Measurements from ENCODE around the gene CERK.

The CERK gene

GRCh38 chr22:46764779-46765485 is 26.9 kb upstream of the CERK start:
- no peak for DNase-seq (ENCODE audit: low read depth)
- peak overlapping the region; percentile 93 for H3K4me3 ChIP-seq (ENCODE audit: low read depth, low read length)
- TF ChIP-seq, protein P1, sequence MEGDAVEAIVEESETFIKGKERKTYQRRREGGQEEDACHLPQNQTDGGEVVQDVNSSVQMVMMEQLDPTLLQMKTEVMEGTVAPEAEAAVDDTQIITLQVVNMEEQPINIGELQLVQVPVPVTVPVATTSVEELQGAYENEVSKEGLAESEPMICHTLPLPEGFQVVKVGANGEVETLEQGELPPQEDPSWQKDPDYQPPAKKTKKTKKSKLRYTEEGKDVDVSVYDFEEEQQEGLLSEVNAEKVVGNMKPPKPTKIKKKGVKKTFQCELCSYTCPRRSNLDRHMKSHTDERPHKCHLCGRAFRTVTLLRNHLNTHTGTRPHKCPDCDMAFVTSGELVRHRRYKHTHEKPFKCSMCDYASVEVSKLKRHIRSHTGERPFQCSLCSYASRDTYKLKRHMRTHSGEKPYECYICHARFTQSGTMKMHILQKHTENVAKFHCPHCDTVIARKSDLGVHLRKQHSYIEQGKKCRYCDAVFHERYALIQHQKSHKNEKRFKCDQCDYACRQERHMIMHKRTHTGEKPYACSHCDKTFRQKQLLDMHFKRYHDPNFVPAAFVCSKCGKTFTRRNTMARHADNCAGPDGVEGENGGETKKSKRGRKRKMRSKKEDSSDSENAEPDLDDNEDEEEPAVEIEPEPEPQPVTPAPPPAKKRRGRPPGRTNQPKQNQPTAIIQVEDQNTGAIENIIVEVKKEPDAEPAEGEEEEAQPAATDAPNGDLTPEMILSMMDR (IDR thresholded peaks at IDR 0.05; ENCODE audit: insufficient read depth, low read depth, low read length, missing control alignments): no peak

DNA sequence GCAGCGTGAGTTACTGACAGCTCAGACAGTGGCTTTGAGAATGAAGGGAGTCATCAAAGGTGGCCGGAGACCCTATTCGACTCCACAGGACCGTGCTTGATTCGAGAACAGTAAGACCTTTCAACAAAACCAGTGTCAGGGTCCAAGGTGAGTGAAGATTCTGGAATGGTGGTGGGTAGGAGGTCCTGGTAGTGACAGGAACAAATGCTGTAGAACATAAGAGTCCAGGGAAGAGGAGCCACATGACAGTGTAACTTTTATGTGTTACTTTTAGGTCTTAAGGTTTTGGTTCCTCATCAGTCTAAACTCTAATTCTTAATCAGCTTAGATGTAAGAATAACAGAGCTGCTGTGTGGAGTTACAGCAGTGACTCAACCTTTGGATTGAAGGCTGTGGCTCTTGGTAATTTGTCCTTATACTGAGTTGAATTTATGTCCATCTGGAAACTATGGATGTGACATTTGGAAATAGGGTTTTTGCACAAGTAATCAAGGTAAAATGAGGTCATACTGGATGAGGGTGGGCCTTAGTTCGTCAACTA is 26.2 kb upstream of the CERK start:
- peak overlapping the region; percentile 93 for H3K4me3 ChIP-seq (ENCODE audit: low read depth, low read length)
- TF ChIP-seq, protein P1 (IDR thresholded peaks at IDR 0.05; ENCODE audit: insufficient read depth, low read depth, low read length, missing control alignments): no peak
- DNase-seq (ENCODE audit: low read depth): peak; percentile 27

DNA sequence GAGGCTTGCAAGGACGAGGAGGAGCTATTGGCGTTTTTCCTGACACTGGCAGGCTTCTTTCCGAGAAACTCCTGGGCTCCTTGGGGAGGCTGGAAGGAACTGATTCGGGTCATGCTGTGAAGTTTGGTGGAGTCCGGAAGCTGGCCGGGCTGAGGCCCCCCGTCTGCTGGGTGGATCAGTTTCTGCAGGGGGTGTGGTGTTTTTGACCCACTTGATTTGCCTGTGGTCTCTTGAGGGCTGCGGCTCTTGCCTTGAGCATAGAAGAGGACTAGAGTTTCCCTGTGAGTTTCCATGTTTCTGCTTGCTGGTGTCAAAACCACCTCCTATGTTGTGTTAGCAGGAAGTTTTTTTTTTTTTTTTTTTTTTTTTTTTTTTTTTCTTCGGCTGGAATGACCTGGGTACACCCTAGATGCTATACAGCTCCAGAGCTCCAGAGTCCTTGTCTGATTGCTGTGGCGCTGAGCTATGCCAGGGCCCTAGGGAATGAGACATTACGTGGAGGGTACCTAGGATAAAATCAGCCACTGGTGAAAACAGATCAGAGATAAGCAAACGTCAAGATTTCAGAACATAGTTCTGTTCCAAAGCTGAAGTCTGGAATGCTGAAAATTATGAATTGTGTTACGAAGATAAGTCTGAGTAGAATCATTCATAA is 25.1 kb upstream of the CERK start:
- DNase-seq (ENCODE audit: low read depth): peak; percentile 92
- H3K4me3 ChIP-seq (ENCODE audit: low read depth, low read length): peak overlapping the region; percentile 93
- TF ChIP-seq, protein P1 (IDR thresholded peaks at IDR 0.05; ENCODE audit: insufficient read depth, low read depth, low read length, missing control alignments): no peak

- TF ChIP-seq, protein P1 (IDR thresholded peaks at IDR 0.05; ENCODE audit: insufficient read depth, low read depth, low read length, missing control alignments): no peak
- peak; percentile 97 for DNase-seq (ENCODE audit: low read depth)
- peak within 1 kb of the TSS; percentile 93 for H3K4me3 ChIP-seq (ENCODE audit: low read depth, low read length)
Measured at GRCh38 chr22:46762238-46763050, 24.4 kb upstream of the CERK start, which contains the start of gene TBC1D22A. TSS of gene TBC1D22A (plus strand) at chr22:46762650. CDS start at chr22:46762787, 137 bp downstream.

DNA sequence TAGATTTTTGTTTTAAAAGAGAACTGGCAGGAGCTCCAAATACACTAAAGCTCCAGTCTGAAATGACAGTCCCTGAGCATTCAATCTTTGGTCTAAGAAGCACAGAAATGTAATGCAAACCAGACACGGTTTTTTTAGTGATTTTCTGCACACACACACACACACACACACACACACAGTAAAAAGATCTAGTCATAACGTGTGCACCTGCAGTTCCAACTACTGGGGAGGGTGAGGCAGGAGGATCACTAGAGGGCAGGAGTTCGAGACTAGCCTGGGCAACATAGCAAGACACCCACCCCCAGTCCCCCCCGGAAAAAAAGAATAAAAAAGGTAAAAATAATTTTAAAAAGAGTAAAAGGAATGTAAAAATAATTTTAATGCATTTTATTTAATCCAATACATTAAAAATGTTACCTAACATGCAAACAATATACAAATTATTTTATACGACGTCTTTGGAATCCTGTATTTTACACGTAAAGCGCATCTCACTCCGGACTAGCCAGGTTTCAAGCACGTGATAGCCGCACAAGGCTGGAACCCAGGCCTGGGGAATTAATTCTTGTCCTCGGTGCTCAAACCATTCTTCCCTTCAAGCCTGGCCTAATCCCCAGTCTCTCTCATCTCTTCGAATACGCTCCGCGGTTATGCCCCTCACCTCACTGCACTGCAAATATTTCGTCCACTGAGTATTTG is 23.6 kb upstream of the CERK start:
- DNase-seq (ENCODE audit: low read depth): no peak
- TF ChIP-seq, protein P1 (IDR thresholded peaks at IDR 0.05; ENCODE audit: insufficient read depth, low read depth, low read length, missing control alignments): no peak
- peak overlapping the region; percentile 93 for H3K4me3 ChIP-seq (ENCODE audit: low read depth, low read length)

DNA sequence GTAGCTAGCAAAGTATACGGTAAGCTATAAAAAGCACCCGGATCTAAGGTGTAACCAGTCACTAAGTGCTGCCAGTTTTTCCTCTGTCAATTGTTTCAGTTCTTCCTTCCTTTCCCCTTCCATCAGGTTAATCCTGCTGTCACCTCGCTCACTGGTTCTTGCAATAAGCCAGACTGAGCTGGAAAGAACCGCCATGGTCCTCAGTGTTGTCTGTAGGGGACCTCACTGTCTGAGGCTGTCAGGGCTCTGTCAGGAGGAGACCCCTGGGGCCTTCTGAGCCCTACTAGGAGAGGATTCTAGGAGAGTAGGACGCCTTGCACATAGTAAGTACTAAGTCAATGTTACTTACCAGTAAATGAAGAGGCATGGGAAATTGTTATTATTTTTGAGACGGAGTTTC is 23.0 kb upstream of the CERK start:
- TF ChIP-seq, protein P1 (IDR thresholded peaks at IDR 0.05; ENCODE audit: insufficient read depth, low read depth, low read length, missing control alignments): no peak
- DNase-seq (ENCODE audit: low read depth): no peak
- H3K4me3 ChIP-seq (ENCODE audit: low read depth, low read length): peak overlapping the region; percentile 93
